K562 (cell line): Measurements from ENCODE around the gene S100A9. TPM values are rescaled to one million over a fixed set of nuclear protein-coding genes. Genes with fewer than 3 reads are reported as not detected.

Source experiments
- CTCFL ChIP-seq: IDR thresholded peaks from 2 replicates; pipeline ENCODE4 v1.6.1; 2011; ENCODE audit warnings: borderline replicate concordance, low read depth, mild to moderate bottlenecking, moderate library complexity, low read length; ENCODE audit not compliant: insufficient read depth, poor library complexity, severe bottlenecking
- DMBX1 ChIP-seq: fragments of 250-450 bp; sonication (Bioruptor Pico); IDR thresholded peaks from 2 replicates; pipeline ENCODE4 v1.8.0; 2022; ENCODE audit warnings: inconsistent platforms, mild to moderate bottlenecking, moderate library complexity, borderline replicate concordance
- FOXJ2 ChIP-seq: fragments of 200-800 bp; sonication (Bioruptor generic); IDR thresholded peaks from 2 replicates; pipeline ENCODE4 v1.6.1; 2016; ENCODE audit warnings: missing genetic modification characterization, missing compliant biosample characterization
- GTF2E2 ChIP-seq: fragments of 200-800 bp; sonication (Bioruptor generic); IDR thresholded peaks from 2 replicates; pipeline ENCODE4 v1.6.1; 2016; ENCODE audit warnings: missing genetic modification characterization, missing compliant biosample characterization
- HCFC1 ChIP-seq: IDR thresholded peaks from 2 replicates; pipeline ENCODE4 v1.6.1; 2012; ENCODE audit warnings: low read depth, low read length, improper control_type of control experiment
- HDAC3 ChIP-seq: fragments of 450-650 bp; IDR thresholded peaks from 2 replicates; pipeline ENCODE4 v1.6.1; 2018; ENCODE audit warnings: borderline replicate concordance, mild to moderate bottlenecking, moderate library complexity; ENCODE audit not compliant: partially characterized antibody
- HNRNPLL ChIP-seq: fragments of 200-400 bp; formaldehyde crosslinking; IDR thresholded peaks from 2 replicates; pipeline ENCODE4 v1.6.1; 2017; ENCODE audit warnings: low read length, low read depth, mild to moderate bottlenecking; ENCODE audit not compliant: poor library complexity, severe bottlenecking
- IRF2 ChIP-seq: sonication (generic); formaldehyde crosslinking; IDR thresholded peaks from 2 replicates; pipeline ENCODE4 v1.8.1; 2022; ENCODE audit warnings: mild to moderate bottlenecking, missing genetic modification reagents
- KDM2B ChIP-seq: fragments of 250-450 bp; sonication (Bioruptor Pico); IDR thresholded peaks from 2 replicates; pipeline ENCODE4 v1.8.0; 2021; ENCODE audit warnings: mild to moderate bottlenecking, moderate library complexity
- KDM5B ChIP-seq: fragments of 200-600 bp; sonication (generic); IDR thresholded peaks from 2 replicates; pipeline ENCODE4 v1.6.1; 2012; ENCODE audit warnings: low read depth, mild to moderate bottlenecking, moderate library complexity, low read length, control low read depth, inconsistent platforms; ENCODE audit not compliant: insufficient replicate concordance
- PCBP1 ChIP-seq: fragments of 200-400 bp; formaldehyde crosslinking; IDR thresholded peaks from 2 replicates; pipeline ENCODE4 v1.6.1; 2018; ENCODE audit warnings: mild to moderate bottlenecking, low read depth, low read length; ENCODE audit not compliant: poor library complexity, severe bottlenecking
- PHF20 ChIP-seq: fragments of 450-650 bp; IDR thresholded peaks from 2 replicates; pipeline ENCODE4 v1.6.1; 2018; ENCODE audit not compliant: partially characterized antibody
- POLR2B ChIP-seq: fragments of 450-650 bp; IDR thresholded peaks from 2 replicates; pipeline ENCODE4 v1.6.1; 2018; ENCODE audit warnings: low read depth; ENCODE audit not compliant: partially characterized antibody
- SIN3B ChIP-seq: fragments of 450-650 bp; IDR thresholded peaks from 2 replicates; pipeline ENCODE4 v1.6.1; 2017; ENCODE audit warnings: low read depth, mild to moderate bottlenecking, moderate library complexity
- SMAD3 ChIP-seq: fragments of 450-650 bp; formaldehyde crosslinking; conservative IDR thresholded peaks from 2 replicates; pipeline ENCODE4 v1.4.0; 2020; ENCODE audit warnings: mild to moderate bottlenecking
- TOE1 ChIP-seq, 2 experiments: fragments of 450-650 bp in 1 of 2; sonication (generic) in 1 of 2; formaldehyde crosslinking in 1 of 2; IDR thresholded peaks; 2 replicates each; pipeline versions ENCODE4 v1.7.1 to v1.8.0; 2016 to 2022; ENCODE audit warnings: borderline replicate concordance in 2 of 2, mild to moderate bottlenecking in 2 of 2, antibody characterized with exemption in 1 of 2, inconsistent platforms in 1 of 2, low read depth in 1 of 2, missing genetic modification reagents in 1 of 2, moderate library complexity in 1 of 2
- TRIM28 ChIP-seq: fragments of 450-650 bp; IDR thresholded peaks from 2 replicates; pipeline ENCODE4 v1.6.1; 2017
- UBTF ChIP-seq, 2 experiments: IDR thresholded peaks; 2 replicates each; pipeline ENCODE4 v1.6.1; 2012; ENCODE audit warnings: improper control_type of control experiment in 2 of 2, low read depth in 2 of 2, low read length in 2 of 2, borderline replicate concordance in 1 of 2
- XRCC3 ChIP-seq: fragments of 450-650 bp; IDR thresholded peaks from 2 replicates; pipeline ENCODE4 v1.6.1; 2017; ENCODE audit warnings: mild to moderate bottlenecking, moderate library complexity
- ZNF140 ChIP-seq: fragments of 250-450 bp; sonication (Bioruptor Pico); IDR thresholded peaks from 2 replicates; pipeline ENCODE4 v1.8.0; 2021; ENCODE audit warnings: moderate library complexity, mild to moderate bottlenecking, inconsistent platforms
- ZNF274 ChIP-seq: IDR thresholded peaks from 2 replicates; pipeline ENCODE4 v1.6.1; 2011; ENCODE audit warnings: low read depth, mild to moderate bottlenecking, low read length, moderate library complexity, borderline replicate concordance
- polyA plus RNA-seq, 8 experiments: library from polyadenylated mRNA; depleted of rRNA in 4 of 8; stranded (reverse) in 5 of 8; unstranded in 3 of 8; fragments of >200 nt; fragmentation: Nextera tagmentation in 2 of 8; fragmentation: Illumina TruSeq in 1 of 8; extraction: Ambion mirVana in 2 of 8; extraction: Trizol in 1 of 8; gene quantifications; 2 replicates each; pipeline versions ENCODE4 v1.2.1 to v1.2.3, GENCODE V29; 2011 to 2014; ENCODE audit warnings: inconsistent platforms in 1 of 8, missing spikeins in 1 of 8
- total RNA-seq, 7 experiments: library from RNA; depleted of rRNA in 6 of 7; stranded (reverse); fragments of >200 nt in 6 of 7; fragmentation: Illumina TruSeq in 2 of 7; extraction: Trizol in 2 of 7; gene quantifications; 2 replicates each; pipeline versions ENCODE4 v1.2.1 to v1.2.3, GENCODE V29; 2011 to 2021; ENCODE audit warnings: low replicate concordance in 1 of 7
- TF ChIP-seq, protein P1 (sequence below): fragments of 250-450 bp; sonication (Bioruptor Pico); IDR thresholded peaks from 2 replicates; pipeline ENCODE4 v1.8.0; 2022; ENCODE audit warnings: moderate library complexity, mild to moderate bottlenecking, inconsistent platforms

S100A9 gene
- total and polyA plus RNA-seq, 9 of the 15 experiments (the other 6 are each of a cell fraction or from before 2014, with no cell fraction given): 0.80 TPM; not detected in 8

DNA sequence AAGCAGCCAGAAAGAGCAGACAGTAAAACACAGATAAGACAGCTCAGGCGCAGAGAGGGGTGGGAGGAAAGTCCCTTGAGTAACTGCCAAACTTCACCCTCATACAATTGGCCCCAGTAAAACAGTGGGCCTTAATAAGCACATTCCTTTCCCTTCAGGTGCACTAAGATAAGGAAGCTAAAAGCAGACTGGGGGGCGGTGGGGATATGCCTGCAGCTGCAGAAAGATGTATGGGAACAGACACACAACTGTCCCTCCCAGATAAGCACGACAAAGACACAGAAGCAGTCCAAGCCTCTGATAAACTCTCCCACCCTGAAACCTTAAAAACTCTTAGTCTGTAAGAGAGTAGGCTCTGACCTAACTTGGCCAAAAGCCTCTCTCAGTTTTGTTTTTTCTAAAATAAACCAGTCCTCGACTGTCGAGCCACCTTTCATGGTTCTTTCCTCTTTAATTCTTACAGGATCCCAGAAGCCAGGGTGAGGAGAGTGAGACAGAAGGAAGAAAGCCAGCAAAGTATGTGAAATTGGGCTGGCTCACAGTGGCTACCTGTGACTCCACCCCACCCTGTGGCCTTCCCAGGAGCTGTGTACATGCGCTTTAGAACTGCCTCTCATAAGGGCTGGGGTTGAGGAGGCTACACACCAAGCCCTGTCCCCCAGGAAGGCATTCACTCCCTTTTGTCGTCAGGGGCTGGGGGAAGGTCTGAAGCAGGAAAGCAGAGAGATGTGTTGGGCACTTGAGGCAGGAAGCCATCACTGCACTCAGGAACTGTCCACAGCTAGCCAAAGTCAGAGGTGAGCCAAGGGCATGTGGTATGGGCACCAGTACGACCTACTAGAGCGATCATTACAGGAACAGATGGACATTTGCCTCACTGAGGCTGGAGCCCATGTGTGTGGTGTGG, 13.6 kb upstream of the S100A9 start (continued):
- TF ChIP-seq UBTF (IDR thresholded peaks at IDR 0.05; ENCODE audit: borderline replicate concordance in 1 of 2, low read depth in 2 of 2, low read length in 2 of 2): no peak
- no peak for TF ChIP-seq XRCC3
- TF ChIP-seq ZNF140 (CRISPR knock-in tag): no peak
- peak; percentile 83; the same call in 1 of the 2 replicates for TF ChIP-seq ZNF274
- TF ChIP-seq SIN3B: no peak
- TF ChIP-seq SMAD3 (CRISPR knock-in tag): peak; percentile 94
- peak; percentile 75 for TF ChIP-seq TRIM28
- TF ChIP-seq HNRNPLL: no peak
- TF ChIP-seq PHF20: no peak
- TF ChIP-seq HDAC3: peak; percentile 100
- TF ChIP-seq CTCFL: no peak
- TF ChIP-seq FOXJ2 (tag): peak; percentile 96
- no peak for TF ChIP-seq KDM5B
- TF ChIP-seq POLR2B: no peak
- TF ChIP-seq, protein P1, sequence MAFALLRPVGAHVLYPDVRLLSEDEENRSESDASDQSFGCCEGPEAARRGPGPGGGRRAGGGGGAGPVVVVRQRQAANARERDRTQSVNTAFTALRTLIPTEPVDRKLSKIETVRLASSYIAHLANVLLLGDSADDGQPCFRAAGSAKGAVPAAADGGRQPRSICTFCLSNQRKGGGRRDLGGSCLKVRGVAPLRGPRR (CRISPR knock-in tag): no peak
- TF ChIP-seq GTF2E2 (tag): peak; percentile 44; the same call in 1 of the 2 replicates
- TF ChIP-seq PCBP1: no peak
- TF ChIP-seq IRF2: no peak; the same call in 1 of the 2 replicates
- peak; percentile 99 for TF ChIP-seq DMBX1 (CRISPR knock-in tag)
- TF ChIP-seq HCFC1: no peak
- TF ChIP-seq TOE1 (IDR thresholded peaks at IDR 0.05; ENCODE audit: borderline replicate concordance): peak; percentile 77; the same call in 1 of the 2 replicates
- TF ChIP-seq TOE1 (CRISPR knock-in tag; IDR thresholded peaks at IDR 0.05; ENCODE audit: borderline replicate concordance, low read depth): no peak
- no peak; the same call in 1 of the 2 replicates for TF ChIP-seq KDM2B (CRISPR knock-in tag)
